ENCODE measurements around the gene WDR70. TPM values are rescaled to one million over a fixed set of nuclear protein-coding genes. Genes with fewer than 3 reads are reported as not detected.

Gene WDR70
- total RNA-seq (2022; extraction: Qiagen RNA extraction) = 9.1 to 14.7 TPM (median 10.5 TPM) in 5 replicates

GRCh38 chr5:37379100-37379628 lies at the start of gene WDR70:
Gene WDR70, plus strand, starts transcription at chr5:37379318. Its CDS starts 50 bp downstream, at chr5:37379368.

GRCh38 chr5:37370864-37371726 lies 8.0 kb upstream of the WDR70 start, which contains the start of gene NUP155:
Gene NUP155, minus strand, starts transcription at chr5:37371106. Its CDS starts 129 bp downstream, at chr5:37370977.

Other genes starting within 250 kb of the WDR70 start
- 4.0 to 6.3 TPM (median 4.3 TPM) in 5 replicates for gene CPLANE1, start 129.9 kb upstream of the WDR70 start, total RNA-seq (2022; extraction: Qiagen RNA extraction)
- 16.9 to 23.7 TPM (median 22.5 TPM) in 5 replicates for gene NUP155, start 8.2 kb upstream of the WDR70 start, total RNA-seq (2022; extraction: Qiagen RNA extraction)

All from A549 treated with dexamethasone at 1 μM for 4 hours (cell line).